Stimulated activated CD8-positive, alpha-beta memory T cell treated with anti-CD3 and anti-CD28 coated beads, Interleukin-15, amount 100 ng/mL, for 1 hour (primary cell): Measurements from ENCODE around the gene R3HDM2.

Source experiments
- DNase-seq: peaks from one replicate; pipeline ENCODE4 v3.0.0-alpha.2; 2020; ENCODE audit warnings: low read depth

Gene R3HDM2

DNA sequence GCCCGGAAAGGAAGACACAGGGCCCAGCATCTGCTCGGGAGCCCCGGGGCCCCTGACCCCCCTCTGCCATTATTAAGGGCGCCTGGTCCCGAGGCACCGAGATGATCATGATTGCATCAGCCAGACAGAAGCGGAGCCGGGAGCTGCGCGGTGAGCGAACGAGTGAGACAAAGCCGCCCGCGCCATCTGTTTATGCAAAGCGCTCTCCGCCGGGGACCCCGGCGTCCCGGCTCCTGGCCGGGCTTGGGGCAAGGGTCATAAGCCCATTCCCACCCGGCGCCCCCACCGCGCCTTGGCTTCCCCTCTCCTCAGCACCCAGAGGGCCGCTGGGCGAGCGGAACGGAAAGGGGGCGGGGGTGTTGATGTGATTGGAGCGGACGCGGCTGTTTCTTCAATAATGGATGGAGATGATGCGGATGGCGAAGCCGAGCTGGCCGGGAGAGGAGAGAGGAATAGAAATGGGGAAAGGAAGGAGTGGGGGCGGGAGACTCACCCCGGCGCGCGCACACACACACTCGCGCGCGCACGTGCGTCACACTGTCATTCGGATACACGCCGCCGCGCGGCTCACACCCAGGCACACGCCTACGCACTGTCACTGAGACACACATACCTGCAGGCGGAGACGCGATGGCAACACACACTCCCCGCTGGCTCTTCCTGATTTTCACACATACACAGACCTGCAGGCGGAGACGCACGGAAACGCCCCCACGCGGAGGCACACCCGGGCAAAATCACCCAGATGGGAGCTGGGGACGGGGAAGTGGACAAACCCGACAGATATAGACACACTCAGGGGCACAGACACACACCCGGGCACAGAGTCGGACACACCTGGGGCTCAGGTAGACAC lies 190.5 kb downstream of the R3HDM2 start:
- DNase-seq, result peak; percentile 43

DNA sequence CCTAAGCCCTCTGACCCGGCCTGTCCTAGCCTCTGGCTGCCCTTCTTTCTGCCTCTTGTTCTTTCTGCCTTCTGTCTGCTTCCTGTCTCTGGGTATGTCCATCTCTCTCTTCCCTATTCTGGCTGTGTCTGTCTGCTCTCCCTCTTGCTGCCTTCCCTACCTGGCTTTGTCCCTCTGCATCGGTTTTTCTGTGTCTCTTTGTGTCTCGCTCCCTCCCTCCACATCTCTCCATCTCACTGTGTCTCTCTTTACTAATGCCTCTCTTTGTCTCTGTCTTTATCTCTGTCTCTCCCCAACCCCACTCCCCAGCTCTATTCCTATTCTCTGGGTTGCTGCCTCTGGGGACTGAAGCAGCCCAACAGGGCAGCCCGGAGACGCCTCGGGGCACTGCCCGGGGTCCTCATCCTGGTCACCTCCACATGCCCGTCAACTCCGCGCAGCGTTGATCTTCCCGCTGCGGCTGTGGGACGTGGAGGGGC lies 191.2 kb downstream of the R3HDM2 start:
- DNase-seq, result no peak

DNA sequence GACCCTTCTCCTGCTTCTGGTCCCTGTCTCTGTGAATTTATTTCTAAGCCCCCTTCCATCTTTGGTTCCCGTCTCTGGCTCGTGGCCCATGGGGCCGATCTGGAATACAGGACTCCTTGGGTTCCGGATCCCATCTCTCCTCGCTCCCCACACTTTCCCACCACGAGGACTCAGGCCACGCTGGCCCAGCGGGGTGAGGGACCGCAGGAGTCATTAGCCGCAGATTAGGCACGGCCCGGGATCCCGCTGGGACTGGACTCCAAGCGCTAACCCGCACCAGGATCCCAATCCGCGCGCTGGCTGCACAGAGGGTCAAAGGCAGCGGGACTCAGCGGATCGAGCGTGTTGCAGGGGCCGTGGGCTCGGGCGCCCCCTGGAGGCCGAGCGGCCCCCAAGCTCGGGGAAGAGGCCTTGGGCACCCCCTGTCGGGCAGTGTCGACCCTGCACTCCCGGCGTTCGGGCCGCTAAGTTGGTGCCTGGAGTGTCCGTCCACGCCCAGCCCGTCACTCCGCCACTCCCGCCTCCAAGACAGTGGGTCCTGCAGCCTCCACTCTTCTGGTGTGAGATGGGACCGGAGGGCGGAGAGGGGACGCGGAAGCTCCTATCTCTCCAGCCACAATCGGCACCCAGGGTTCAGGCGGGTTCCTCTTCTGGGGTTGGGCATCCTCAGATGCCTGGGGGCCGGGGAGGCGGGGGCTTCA lies 191.8 kb downstream of the R3HDM2 start:
- DNase-seq, result peak; percentile 73

DNA sequence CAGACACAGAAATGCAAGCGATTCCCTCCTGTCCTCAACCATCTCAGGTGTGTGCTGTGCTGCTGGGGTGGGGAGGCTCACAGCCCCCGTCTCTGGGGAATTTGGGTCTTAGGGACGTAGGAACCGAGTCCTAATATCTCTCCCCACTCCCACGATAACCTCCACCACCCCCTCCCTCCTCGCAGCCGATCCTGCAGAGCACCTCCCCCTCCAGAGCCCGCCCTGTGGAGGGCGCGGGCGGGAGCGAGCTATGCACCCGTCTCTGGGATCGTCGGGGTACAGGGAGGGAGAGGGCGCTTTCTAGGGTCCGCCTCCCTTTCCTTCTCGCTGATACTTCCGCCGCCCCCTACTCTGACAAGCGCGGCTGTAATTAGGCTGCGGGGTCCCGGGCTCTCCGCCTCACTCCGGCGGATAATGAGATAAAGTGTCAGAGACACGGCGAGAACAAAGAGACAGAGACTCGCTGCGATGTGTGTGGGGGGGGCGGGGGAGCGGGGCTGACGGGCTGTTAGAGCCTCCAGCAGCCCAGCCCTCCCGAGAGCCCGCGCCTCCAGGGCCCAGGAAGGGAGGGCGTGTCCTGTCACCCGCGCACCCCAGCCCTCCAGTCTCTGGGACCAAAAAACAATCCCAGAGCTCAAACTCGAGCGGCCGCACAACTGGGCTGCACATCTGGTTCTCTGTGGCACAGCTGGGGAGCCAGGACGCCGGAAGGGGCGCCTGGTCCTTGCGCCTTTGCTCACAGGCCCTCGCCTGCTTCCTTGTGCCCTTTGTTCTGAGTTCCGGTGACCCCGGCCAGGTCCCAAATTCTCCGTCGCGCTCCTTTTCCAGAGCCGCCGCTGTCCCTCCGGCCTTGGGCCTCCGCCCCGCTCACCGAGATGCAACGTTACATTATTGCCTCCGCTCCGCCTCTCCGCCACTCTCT lies 192.7 kb downstream of the R3HDM2 start:
- DNase-seq, result no peak

DNA sequence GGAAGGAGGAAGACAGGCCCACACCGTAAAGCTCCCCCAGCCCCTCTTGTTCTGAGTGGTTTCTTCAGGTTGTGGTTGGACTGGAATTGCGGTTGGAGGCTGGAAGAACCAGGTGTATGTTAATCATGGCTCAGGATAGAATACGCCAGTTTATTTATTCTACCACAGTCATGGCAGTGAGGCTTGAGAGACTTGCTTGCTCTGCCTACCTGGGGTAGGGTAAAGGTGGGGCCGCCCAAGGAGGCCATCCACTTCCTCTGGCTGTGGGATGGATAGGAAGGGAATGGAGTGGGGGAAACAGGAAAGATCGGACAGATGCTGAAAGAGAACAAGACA lies 193.3 kb downstream of the R3HDM2 start:
- DNase-seq, result no peak

DNA sequence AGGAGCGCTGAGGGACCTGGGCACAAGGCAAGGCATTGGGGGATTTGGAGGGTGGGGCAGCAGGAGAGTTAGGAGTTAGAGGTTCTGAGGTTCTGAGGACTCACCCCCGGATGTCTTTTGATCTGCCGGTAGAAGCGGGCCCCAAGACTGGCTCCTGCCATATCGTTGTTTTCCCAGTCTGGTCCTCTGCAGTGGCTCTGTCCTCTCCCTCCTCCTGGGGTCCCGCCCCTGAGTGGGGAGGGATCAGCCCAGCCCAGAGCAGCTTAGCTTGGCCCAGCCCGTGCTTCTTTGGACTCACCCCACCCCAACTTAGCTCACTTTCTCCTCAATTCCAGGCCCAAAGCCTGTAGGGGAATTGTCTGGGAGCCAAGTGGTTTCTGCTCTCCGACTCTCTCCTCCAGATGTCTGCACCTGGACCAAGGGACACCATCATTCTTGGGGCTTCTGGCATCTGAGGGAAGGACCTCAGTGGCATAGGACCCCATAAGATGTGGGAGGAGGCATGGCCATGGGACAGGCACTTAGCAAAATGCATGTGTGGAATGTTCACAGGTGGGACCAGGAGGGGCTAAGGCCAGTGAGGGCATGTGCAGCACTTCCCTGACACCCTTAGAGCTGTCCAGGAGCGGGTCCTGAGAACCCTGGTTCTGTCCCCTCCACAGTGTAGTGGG lies 193.8 kb downstream of the R3HDM2 start:
- no peak for DNase-seq

DNA sequence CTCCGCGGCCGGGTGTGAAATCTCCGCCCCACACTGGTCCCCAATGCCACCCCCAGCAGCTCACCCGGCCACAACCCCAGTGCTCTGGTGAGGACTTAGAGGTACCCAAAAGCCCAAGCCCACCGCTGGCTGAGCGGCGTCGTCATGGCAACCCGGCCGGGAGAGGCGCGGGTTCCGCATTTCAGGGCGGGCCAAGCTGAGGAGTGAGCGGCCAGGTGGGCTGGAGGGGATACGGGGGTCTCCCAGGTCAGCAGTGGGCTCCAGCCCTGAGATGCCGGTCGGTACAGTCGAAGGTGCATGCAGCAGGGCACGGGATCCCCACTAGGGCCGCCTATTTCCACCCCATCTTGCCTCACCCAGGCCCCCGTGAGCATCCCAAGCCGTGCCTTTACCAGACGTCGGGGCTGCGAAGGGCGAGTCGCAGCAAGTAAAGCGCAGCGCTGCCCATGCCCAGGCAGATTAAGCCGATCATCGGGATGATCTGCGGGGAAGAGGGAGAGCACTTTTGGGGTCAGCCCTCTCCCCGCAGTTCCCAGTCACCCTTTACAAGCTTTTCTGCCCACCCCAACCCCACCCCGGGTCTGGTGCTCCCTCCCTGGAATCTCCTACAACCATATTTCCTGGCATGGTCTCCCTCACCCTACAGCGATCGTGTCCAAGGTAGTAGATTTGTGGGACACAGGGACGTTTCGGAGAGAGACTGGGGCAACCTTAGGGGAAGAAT lies 194.5 kb downstream of the R3HDM2 start:
- DNase-seq, result no peak

DNA sequence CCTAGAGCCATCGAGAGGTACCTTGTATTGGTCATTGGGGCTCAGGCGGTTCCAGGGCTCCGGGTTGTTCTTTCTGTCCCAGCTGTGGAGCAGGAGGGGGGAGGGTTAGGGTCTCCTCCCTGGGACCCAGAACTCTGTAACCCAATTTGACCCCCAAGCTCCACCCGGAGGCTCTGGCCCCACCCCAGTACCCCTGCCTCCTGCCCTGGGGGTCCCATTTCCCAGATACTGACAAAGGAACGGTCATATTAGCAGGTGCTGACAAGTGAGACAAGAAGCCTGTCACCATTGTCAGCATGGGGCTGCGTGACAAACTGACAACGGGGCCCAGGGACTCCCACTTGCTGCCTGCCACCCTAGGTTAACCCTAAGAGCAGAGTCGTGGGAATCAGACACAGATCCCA lies 195.1 kb downstream of the R3HDM2 start:
- no peak for DNase-seq

DNA sequence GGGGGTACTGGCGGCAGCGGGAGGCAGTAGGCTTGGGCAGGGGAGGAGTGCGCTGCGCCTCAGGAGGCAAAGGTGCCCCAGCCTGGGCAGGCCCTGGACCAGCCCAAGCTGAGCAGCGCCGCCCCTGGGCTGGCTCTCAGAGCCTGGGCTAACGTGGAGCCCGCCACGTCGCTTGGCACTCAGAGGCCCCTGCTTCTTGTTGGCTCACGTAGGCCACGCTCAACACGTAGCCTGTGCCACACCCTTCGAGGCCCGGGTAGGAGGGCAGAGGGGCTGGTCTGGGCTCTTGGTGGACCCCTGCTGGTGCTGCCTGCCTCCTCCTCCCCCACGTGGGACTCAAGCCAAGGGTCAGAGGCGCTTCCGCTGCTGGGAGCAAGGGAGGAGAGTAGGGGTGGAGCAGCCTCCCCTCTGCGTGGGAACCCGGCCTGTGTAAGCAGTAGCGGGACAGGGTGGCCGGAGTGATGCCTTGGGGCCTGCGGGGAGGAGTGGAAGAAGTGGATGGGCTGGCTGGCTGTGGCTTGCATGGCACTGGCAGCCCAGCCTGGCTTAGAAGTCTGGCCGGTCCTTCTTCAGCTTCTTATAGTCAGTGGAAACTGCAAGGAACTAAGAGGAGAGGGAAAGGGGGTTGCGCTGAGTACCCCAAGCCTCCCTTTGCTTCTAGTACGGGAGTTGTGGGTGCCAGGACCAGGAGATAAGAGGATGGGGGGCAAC lies 195.7 kb downstream of the R3HDM2 start:
- DNase-seq, result no peak

DNA sequence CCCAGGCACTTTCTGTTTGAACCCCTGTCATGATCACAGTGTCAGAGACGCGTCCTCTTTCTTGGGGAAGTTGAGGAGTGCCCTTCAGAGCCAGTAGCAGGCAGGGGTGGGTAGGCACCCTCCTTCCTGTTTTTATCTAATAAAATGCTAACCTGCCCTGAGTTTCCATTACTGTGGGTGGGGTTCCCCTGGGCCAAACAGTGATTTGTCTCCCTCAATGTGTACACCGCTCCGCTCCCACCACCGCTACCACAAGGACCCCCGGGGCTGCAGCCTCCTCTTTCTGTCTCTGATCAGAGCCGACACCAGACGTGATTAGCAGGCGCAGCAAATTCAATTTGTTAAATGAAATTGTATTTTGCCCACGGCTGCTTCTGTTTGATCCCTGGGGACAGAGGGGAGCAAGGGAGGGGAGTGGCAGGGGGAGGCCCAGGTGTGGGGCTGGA lies 196.2 kb downstream of the R3HDM2 start:
- no peak for DNase-seq

DNA sequence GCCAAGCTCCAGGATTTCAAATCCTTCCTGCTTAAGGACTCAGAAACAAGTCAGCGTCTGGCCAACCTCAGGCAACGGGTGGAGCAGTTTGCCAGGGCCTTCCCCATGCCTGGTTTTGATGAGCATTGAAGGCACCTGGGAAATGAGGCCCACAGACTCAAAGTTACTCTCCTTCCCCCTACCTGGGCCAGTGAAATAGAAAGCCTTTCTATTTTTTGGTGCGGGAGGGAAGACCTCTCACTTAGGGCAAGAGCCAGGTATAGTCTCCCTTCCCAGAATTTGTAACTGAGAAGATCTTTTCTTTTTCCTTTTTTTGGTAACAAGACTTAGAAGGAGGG lies 196.6 kb downstream of the R3HDM2 start:
- no peak for DNase-seq

DNA sequence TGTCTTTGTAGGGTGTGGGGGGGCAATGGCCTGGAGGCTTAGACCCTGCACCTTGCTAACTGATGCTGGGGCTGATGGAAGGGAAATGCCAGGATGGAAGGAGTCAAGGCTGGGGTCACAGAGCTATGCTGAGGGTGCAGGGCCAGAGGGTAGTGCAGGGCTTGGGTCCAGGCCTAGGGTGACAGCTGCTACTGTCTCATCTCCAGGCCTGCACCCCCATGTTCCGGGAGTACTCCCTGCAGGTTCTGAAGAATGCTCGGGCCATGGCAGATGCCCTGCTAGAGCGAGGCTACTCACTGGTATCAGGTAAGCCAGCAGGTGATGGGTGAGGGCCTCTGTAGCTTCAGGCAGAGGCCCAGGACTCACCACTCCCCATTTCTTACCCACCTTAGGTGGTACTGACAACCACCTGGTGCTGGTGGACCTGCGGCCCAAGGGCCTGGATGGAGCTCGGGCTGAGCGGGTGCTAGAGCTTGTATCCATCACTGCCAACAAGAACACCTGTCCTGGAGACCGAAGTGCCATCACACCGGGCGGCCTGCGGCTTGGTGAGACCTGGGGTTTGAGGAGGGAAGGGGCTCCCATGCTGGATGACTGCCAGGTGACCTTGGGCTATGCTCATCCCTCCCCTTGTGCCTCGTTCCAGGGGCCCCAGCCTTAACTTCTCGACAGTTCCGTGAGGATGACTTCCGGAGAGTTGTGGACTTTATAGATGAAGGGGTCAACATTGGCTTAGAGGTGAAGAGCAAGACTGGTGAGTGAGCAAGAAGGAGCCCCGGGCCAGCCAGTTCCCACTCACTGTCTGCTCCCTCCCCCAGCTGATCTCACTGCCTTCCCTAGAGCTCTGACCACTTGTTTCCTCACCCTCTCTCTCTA lies 197.2 kb downstream of the R3HDM2 start:
- no peak for DNase-seq

DNA sequence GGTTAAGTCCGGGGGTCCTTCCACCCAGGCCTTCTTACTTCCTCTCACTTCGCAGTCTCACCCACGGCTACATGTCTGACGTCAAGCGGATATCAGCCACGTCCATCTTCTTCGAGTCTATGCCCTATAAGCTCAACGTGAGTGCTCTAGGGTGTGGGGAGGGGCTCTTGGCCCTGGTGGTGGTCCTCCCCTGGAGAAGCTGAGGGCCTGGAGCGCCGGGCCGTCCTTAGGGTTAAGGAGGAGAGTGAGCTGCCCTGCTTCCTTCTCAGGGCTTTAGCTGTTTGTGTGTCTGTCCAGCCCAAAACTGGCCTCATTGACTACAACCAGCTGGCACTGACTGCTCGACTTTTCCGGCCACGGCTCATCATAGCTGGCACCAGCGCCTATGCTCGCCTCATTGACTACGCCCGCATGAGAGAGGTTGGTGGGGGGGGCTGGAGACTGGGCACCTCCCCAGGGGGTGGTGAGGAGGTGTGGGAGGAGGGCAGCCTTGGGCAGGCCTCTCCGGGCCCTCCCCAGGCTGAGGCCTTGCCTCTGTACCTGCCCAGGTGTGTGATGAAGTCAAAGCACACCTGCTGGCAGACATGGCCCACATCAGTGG lies 198.6 kb downstream of the R3HDM2 start:
- DNase-seq, result no peak

DNA sequence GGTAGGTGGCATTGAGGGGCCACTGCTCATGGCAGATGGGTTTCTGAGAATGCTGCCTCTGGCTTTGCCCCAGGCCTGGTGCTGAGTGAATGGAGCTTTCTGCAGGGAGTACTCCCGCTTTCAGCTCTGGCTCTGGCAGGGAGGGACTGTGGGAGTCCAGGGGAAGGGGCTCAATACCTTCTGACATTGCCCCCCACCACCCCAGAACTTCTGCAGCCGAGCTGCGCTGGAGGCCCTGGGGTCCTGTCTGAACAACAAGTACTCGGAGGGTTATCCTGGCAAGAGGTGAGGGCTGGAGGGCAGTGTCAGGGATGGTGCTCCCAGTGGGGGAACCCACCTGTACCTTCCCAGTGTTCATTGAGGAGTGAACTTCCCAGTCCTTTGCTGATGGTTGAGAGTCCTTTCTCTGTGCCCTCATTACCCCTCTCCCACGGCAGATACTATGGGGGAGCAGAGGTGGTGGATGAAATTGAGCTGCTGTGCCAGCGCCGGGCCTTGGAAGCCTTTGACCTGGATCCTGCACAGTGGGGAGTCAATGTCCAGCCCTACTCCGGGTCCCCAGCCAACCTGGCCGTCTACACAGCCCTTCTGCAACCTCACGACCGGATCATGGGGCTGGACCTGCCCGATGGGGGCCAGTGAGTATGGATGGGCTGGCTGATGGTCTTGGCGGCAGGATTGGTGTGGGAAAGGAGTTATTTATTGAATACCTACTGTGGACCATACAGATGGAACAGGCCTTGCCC lies 199.4 kb downstream of the R3HDM2 start:
- no peak for DNase-seq

DNA sequence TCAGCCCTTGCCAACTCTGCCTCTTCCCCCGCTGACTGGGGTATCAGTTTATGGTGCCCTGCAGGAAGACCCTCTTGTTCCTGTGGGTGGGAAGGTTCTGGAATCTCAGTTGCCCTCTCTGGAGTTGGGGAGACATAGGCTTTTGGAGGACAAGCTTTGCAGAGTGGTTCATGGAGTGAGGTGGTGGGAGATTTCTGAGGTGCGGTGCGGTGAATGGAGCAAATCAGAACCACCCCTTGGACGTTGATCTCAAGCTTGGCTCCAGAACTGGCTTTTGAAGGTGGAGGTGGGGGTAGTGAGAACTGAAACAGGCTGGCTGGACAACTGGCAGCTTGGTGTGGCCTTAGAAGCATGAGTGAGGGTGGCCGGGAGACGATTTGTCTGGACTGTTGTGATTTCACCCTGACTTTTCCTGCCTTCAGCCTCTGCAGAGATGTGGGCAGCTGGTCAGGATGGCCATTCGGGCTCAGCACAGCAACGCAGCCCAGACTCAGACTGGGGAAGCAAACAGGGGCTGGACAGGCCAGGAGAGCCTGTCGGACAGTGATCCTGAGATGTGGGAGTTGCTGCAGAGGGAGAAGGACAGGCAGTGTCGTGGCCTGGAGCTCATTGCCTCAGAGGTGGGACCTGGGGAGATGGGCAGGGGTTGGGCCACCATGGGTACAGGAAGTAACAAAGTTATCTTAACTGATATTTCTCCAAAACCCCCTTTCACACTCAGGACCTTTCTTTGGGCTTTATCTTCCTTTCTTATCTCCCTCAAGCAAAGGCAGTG lies 200.3 kb downstream of the R3HDM2 start:
- no peak for DNase-seq

DNA sequence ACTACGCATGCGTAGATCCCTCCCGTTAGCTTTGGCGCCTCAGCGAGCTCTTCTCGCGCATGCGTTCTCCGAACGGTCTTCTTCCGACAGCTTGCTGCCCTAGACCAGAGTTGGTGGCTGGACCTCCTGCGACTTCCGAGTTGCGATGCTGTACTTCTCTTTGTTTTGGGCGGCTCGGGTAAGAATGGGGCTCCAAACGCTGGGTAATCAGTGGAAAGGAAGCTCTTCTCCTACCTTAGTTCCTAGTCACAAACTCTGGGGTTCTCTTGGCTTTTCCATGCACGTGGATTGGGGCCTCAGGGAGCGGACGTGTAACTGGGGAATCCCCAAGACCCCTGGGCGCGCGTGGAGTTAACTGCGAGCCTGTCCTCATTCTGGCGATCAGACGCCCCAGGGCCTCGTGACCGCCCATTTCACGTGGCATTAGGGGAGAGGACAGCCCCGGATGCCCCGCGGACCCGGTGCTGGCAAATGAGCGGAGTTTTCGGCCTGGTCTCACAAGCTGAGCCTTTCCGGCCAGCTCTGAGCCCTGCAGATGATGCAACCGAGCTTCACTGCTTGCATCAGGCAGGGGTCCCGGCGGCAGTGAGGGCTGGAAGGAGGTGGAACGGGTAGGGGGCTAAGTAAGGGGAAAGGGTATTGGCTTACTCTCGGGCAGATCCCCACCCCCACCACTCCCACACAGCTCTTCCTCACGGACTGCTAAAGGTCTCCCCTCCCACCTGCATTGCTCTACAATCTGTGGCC lies 201.0 kb downstream of the R3HDM2 start, which contains the start of gene SHMT2:
TSS of gene SHMT2 (plus strand) at position 78 of the 747 bp plus-strand sequence. CDS start at position 146, 68 bp downstream.
- peak; percentile 84 for DNase-seq
